ENCODE results near the gene GFRA3.

Gene GFRA3

GRCh38 chr5:138230261-138230660 is 44.2 kb downstream of the GFRA3 start:
- Histone ChIP-seq H3K36me3 (ENCODE audit: insufficient read depth, low read length) (no peaks in the 10 kb centered on the region), H3K4me1 (ENCODE audit: insufficient read depth, low read length) (peaks cover 8% of the 10 kb centered on the region), H4K20me1 (ENCODE audit: insufficient read depth, low read length) (no peaks in the 10 kb centered on the region), H3K4me3 (ENCODE audit: low read depth in 1 of 2, low read length in 2 of 2) (no peak overlapping the region), H3K9ac (ENCODE audit: low read depth, low read length) (no peak overlapping the region), H3K27me3 (ENCODE audit: insufficient read depth, low read length, poor library complexity) (no peaks in the 10 kb centered on the region), H3K79me2 (ENCODE audit: insufficient read depth, low read length) (no peaks in the 10 kb centered on the region), H2AFZ (ENCODE audit: low read depth, low read length) (no peak overlapping the region), H3K27ac (ENCODE audit: low read length) (no peak overlapping the region), H3K4me2 (ENCODE audit: insufficient read depth, low read length) (no peak overlapping the region), H3K9me3 (ENCODE audit: insufficient read depth, low read length, severe bottlenecking) (peaks cover 10% of the 10 kb centered on the region)
- ATAC-seq (ENCODE audit: insufficient read depth, low read depth) (no peak), DNase-seq (no peak)
- no peak for TF ChIP-seq CTCF (IDR thresholded peaks at IDR 0.05; ENCODE audit: borderline replicate concordance, extremely low read depth, low read length, poor library complexity, severe bottlenecking)
- TF ChIP-seq EZH2 (IDR thresholded peaks at IDR 0.05; ENCODE audit: borderline replicate concordance, low read depth, low read length, severe bottlenecking), result no peak

GRCh38 chr5:138229387-138229786 is 45.0 kb downstream of the GFRA3 start:
- Histone ChIP-seq H2AFZ (ENCODE audit: low read depth, low read length) (no peak overlapping the region), H3K4me3 (ENCODE audit: low read depth in 1 of 2, low read length in 2 of 2) (no peak overlapping the region), H4K20me1 (ENCODE audit: insufficient read depth, low read length) (no peaks in the 10 kb centered on the region), H3K79me2 (ENCODE audit: insufficient read depth, low read length) (no peaks in the 10 kb centered on the region), H3K9ac (ENCODE audit: low read depth, low read length) (no peak overlapping the region), H3K9me3 (ENCODE audit: insufficient read depth, low read length, severe bottlenecking) (peaks cover 10% of the 10 kb centered on the region), H3K4me2 (ENCODE audit: insufficient read depth, low read length) (no peak overlapping the region), H3K27ac (ENCODE audit: low read length) (no peak overlapping the region), H3K36me3 (ENCODE audit: insufficient read depth, low read length) (no peaks in the 10 kb centered on the region), H3K4me1 (ENCODE audit: insufficient read depth, low read length) (peaks cover 8% of the 10 kb centered on the region), H3K27me3 (ENCODE audit: insufficient read depth, low read length, poor library complexity) (no peaks in the 10 kb centered on the region)
- DNase-seq, result no peak
- TF ChIP-seq CTCF (IDR thresholded peaks at IDR 0.05; ENCODE audit: borderline replicate concordance, extremely low read depth, low read length, poor library complexity, severe bottlenecking), result no peak
- TF ChIP-seq EZH2 (IDR thresholded peaks at IDR 0.05; ENCODE audit: borderline replicate concordance, low read depth, low read length, severe bottlenecking), result no peak
- ATAC-seq (ENCODE audit: insufficient read depth, low read depth), result no peak

- Histone ChIP-seq H3K36me3 (ENCODE audit: insufficient read depth, low read length) (no peaks in the 10 kb centered on the region), H3K27ac (ENCODE audit: low read length) (no peak overlapping the region), H2AFZ (ENCODE audit: low read depth, low read length) (no peak overlapping the region), H3K4me3 (ENCODE audit: low read depth in 1 of 2, low read length in 2 of 2) (no peak overlapping the region), H3K79me2 (ENCODE audit: insufficient read depth, low read length) (no peaks in the 10 kb centered on the region), H3K9ac (ENCODE audit: low read depth, low read length) (no peak overlapping the region), H3K27me3 (ENCODE audit: insufficient read depth, low read length, poor library complexity) (no peaks in the 10 kb centered on the region), H3K4me1 (ENCODE audit: insufficient read depth, low read length) (peaks cover 8% of the 10 kb centered on the region), H4K20me1 (ENCODE audit: insufficient read depth, low read length) (no peaks in the 10 kb centered on the region), H3K9me3 (ENCODE audit: insufficient read depth, low read length, severe bottlenecking) (peaks cover 10% of the 10 kb centered on the region), H3K4me2 (ENCODE audit: insufficient read depth, low read length) (no peak overlapping the region)
- no peak for TF ChIP-seq EZH2 (IDR thresholded peaks at IDR 0.05; ENCODE audit: borderline replicate concordance, low read depth, low read length, severe bottlenecking)
- TF ChIP-seq CTCF (IDR thresholded peaks at IDR 0.05; ENCODE audit: borderline replicate concordance, extremely low read depth, low read length, poor library complexity, severe bottlenecking), result no peak
- DNase-seq (no peak), ATAC-seq (ENCODE audit: insufficient read depth, low read depth) (no peak)
These were observed 47.5 kb downstream of the GFRA3 start for GRCh38 chr5:138226910-138227309.

GRCh38 chr5:138224712-138225111 is 49.7 kb downstream of the GFRA3 start:
- no peak overlapping the region for H3K27ac ChIP-seq (ENCODE audit: low read length)
- DNase-seq (no peak), ATAC-seq (ENCODE audit: insufficient read depth, low read depth) (no peak)
- no peak overlapping the region for H3K4me2 ChIP-seq (ENCODE audit: insufficient read depth, low read length)
- no peak overlapping the region for H3K9ac ChIP-seq (ENCODE audit: low read depth, low read length)
- no peaks in the 10 kb centered on the region for H3K79me2 ChIP-seq (ENCODE audit: insufficient read depth, low read length)
- H4K20me1 ChIP-seq (ENCODE audit: insufficient read depth, low read length), result no peaks in the 10 kb centered on the region
- TF ChIP-seq EZH2 (IDR thresholded peaks at IDR 0.05; ENCODE audit: borderline replicate concordance, low read depth, low read length, severe bottlenecking) (no peak), CTCF (IDR thresholded peaks at IDR 0.05; ENCODE audit: borderline replicate concordance, extremely low read depth, low read length, poor library complexity, severe bottlenecking) (no peak)
- H3K27me3 ChIP-seq (ENCODE audit: insufficient read depth, low read length, poor library complexity), result no peaks in the 10 kb centered on the region
- H3K9me3 ChIP-seq (ENCODE audit: insufficient read depth, low read length, severe bottlenecking), result peaks cover 10% of the 10 kb centered on the region
- H3K4me1 ChIP-seq (ENCODE audit: insufficient read depth, low read length), result no peaks in the 10 kb centered on the region
- no peaks in the 10 kb centered on the region for H3K36me3 ChIP-seq (ENCODE audit: insufficient read depth, low read length)
- H3K4me3 ChIP-seq (ENCODE audit: low read depth in 1 of 2, low read length in 2 of 2), result no peak overlapping the region
- no peak overlapping the region for H2AFZ ChIP-seq (ENCODE audit: low read depth, low read length)

All from DND-41 (cell line).